CD4-positive, alpha-beta T cell treated with Interferon gamma for 1 hour (primary cell): Measurements from ENCODE around the gene FBXO40.
A peak's percentile ranks its signal among the peaks of the same experiment; 100 is the strongest.
"Not testable (repeated sequence)": the region's sequence is repeated elsewhere in the genome, so short reads cannot be mapped to it uniquely, and the experiment has no call there.

Experiments
- DNase-seq: peaks from one replicate; pipeline ENCODE4 v3.0.0-alpha.2; 2020

FBXO40 gene, protein sequence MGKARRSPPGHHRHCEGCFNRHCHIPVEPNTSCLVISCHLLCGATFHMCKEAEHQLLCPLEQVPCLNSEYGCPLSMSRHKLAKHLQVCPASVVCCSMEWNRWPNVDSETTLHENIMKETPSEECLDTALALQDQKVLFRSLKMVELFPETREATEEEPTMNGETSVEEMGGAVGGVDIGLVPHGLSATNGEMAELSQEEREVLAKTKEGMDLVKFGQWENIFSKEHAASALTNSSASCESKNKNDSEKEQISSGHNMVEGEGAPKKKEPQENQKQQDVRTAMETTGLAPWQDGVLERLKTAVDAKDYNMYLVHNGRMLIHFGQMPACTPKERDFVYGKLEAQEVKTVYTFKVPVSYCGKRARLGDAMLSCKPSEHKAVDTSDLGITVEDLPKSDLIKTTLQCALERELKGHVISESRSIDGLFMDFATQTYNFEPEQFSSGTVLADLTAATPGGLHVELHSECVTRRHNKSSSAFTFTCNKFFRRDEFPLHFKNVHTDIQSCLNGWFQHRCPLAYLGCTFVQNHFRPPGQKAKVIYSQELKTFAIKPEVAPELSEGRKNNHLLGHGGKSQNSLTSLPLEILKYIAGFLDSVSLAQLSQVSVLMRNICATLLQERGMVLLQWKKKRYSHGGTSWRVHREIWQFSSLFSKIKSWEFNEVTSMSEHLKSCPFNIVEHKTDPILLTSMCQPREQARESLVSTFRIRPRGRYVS

DNA sequence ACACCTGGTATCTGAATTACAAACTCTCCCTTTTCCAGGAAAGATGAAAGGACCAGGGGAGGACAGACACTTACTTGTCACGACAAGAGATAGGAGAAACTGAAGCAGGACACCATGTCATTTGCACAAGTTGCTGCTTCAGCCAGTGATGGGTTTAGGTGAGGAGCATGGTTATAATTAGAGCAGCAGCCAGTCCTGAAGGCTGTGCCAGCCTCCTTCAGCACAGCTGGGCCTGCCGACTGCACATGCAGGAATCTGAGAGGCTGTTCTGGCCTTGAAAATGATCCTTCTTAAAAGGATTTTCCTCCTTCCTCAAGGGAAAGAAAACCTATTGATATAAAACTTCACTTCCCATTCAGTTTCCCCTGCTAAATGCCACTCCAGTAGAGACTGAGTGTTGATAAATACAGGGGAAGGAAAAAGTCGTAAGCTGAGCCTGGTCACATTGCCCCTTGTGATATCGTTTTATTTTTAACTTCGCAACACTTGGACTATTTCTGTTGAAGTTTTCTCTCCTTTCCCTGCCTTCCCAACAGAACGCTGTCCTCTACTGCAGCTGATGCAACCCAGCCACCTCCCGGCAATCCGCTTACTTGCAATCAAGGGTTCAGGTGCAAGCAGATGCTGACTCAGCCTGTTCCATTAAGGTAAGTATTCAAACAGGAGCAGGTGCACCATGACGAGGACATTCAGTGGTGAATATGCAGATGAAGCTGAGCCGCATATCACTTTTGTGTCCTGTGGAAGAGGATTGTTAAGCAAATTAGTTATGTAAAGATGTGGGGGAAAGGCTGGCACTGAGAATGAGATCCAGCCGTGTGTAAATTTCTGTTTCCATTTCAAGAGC is at the start of gene FBXO40:
TSS of gene FBXO40 (plus strand) at position 524 of the 847 bp plus-strand sequence. CDS start 27,197 bp downstream, outside the sequence.
- DNase-seq = no peak

DNA sequence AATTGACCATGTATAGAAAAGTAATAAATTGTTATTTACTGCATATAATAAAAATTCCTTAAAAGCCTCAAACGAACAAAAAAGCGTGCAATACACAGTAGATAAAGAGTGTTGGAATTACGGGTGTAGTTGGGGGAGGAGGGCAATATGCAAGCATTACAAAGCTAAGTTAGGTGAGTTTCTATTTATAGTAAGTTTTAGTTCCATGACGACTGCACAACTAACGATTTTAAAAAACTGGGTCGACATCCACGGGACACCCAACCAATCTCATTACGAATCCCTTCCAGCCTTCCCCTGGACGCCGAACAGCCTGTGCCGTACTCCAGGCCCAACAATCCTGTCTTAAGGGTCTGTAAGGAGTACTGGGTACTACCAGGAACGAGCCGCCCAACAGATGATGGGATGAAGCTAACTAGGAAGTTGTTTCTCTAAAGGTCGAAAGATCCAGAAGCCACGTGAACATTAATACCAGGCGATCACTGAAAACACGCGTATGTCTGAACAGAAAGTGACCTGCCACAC is 48.1 kb upstream of the FBXO40 start:
- DNase-seq = no peak

DNA sequence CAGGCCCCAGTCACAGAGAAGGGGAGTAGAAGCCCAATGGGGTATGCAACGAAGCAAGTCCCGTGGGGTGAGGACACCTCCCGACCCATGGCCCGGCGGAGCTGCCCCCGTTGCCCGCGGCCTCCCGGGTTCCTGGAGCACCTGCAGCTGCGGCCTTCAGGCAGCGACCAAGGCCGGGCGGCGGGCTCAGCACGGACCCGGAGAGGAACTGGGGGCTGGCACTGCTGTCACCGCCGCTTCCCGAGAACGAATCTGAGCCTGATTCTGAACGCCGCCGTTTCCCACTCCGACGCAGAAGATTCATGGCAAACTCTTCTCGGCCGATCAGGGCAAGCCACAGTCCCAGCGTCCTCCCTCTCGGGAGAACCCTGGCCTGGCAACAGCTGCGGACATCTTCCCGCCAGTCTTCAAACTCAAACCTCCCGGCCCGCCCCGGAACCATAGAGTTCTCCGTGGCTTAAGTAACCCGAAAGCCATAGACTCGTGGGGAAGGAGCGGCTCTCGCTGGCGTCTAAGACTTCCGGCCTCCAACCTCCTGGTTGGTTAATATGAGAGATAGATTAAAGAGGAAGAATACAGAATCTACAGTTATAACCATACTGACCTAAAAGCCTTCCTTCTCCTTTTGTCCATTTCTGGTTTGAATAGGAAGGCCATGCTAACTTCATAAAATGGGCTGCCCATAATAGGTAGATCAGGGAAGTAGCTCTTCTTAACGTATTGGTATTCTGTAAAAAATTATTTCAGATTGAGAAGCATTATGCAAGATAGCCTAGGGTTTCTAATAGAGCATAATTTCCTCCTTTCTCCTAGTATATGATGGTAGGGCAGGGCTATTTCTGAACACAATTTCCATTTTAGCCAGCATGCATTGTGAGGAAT is 47.4 kb upstream of the FBXO40 start, which contains the start of gene POLQ:
TSS of gene POLQ (minus strand) at position 415 of the 882 bp plus-strand sequence. CDS start at position 304, 111 bp downstream.
- DNase-seq = peak; percentile 90

DNA sequence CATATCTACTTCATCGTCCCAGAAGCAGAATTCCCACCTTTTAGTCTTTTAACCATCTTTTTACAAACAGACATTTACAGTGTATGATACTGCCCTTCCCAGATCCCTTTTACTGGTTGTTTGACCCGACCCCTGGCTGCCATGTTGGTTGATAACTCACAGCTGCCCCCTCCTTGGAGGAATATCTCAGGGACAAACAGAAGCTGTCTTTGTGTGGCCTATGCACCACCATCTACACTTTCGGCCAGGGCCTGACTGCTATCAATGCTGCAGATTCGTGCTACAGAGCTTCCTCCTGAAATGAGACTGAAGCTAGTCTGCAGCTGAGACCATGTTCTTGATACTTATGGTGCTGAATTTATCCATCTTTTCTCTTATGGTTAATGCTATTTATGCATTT is 40.8 kb upstream of the FBXO40 start:
- DNase-seq = no peak

DNA sequence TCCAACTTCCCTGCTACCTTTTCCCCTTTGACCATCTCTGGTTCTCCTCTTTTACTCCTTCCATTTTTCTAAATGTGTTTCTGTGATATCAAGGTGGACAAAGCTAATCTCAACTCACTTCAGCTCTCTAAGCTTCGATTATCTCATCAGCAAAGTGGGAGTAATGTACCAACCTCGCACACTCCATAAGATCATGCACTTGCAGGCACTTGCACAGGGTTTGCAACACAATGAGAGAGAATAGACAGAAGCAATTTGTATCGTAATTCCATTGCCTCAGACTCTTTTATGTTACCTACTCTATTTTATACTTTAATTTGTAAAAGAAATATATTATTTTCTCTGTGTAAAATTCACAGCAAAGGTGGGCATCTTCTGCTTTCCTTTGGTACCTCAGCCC is 40.4 kb upstream of the FBXO40 start:
- DNase-seq = no peak

DNA sequence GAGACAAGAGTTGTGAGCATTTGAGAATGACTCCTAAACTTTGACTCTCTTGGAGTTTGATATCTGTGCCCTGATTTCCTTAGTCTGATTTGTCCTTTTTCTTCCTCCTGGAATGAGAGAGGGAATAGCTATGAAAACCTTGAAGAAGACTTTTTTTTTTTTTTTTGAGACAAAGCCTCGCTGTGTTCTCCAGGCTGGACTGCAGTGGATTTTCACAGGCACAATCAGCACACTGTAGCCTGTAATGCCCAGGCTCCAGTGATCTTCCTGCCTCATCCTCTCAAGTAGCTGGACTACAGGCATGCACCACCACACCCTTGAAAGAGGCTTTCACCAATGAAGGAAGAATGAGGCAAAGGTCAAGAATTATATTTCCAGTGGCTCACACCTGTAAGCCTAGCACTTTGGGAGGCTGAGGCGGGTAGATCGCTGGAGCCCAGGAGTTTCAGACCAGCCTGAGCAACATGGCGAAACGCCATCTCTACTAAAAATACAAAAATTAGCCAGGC is 35.7 kb upstream of the FBXO40 start:
- DNase-seq = no peak

DNA sequence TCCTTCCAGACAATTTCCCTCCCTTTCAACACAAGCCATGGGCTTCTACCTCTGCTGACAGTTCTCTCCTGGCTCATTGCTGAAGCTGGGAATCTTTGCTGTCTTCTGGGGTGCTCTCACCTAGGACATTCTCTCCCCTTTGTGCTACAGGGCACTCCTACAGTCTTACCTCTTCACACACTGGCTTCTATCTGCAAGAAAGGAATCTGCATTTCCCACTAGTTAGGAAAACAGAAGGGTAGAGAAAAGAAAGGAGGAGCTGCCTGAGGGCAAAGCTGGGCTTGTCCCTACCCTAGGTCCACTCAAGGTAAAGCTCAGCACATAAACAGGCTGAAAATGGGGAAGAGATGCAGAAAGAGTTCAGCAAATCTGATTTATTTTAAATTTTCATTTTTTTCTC is 31.0 kb upstream of the FBXO40 start:
- no peak for DNase-seq

DNA sequence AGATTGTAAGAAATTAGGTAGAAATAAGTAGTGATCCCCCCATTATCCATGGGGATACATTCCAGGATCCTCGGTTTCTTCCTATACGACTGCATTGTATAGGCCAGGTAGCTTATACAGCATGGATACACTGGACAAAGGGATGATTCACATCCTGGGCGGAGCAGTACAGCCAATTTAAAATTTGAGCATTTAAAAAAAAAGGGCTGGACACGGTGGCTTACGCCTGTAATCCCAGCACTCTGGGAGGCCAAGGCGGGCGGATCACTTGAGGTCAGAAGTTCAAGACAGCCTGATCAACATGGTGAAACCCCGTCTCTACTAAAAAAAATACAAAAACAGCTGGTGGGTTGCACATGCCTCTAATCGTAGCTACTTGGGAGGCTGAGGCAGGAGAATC is 26.4 kb upstream of the FBXO40 start:
- no peak for DNase-seq

DNA sequence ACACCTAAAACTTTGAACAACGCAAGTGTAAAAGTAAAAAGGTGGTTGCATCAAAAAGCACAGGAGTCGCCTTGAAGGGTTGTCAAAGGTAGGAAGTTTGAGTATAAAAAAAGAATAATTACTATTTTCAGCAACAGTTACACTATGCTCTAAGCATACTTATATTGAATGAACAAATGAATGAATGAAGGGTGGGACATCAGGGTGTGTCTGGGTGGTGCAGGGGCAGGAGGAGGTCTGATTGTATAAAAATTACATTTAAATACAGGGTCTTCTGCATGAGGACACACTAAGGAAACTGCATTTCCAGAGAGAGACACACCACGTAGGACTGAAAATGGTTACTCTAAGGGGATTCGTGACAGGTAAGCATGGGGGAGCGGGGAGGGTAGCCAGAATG is 25.5 kb upstream of the FBXO40 start, which contains the start of gene ARGFX:
TSS of gene ARGFX (plus strand) at position 301 of the 400 bp plus-strand sequence. CDS start 2,765 bp downstream, outside the sequence.
- no peak for DNase-seq

DNA sequence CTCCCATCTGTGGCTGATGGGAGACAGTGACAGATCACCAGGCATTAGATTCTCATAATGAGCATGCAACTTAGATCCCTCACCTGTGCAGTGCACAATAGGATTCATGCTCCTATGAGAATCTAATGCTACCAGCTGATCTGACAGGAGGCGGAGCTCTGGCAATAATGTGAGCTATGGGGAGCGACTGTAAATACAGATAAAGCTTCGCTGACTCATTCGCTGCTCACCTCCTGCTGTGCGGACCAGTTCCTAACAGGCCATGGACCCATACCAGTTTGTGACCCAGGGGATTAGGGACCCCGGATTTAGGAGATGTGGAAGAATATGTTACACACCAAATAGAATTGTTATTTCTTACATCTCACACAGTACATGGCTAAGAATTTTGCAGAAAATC is 18.7 kb upstream of the FBXO40 start:
- DNase-seq = no peak

DNA sequence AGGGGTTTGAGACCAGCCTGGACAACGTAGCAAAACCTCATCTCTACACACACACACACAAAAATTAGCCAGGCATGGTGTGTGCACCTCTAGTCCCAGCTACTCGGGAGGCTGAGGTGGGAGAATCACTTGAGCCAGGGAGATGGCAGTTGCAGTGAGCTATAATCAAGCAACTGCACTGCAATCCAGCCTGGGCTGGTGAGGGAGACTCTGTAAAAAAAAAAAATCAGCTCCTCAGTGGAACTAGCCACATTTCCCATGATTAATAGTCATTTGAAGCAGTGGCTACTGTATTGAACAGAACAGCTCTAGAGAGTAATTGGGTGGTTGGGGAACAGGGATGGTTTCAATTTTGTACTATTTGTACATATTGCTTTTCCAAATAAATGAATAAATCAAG is 11.5 kb upstream of the FBXO40 start:
- no peak for DNase-seq

DNA sequence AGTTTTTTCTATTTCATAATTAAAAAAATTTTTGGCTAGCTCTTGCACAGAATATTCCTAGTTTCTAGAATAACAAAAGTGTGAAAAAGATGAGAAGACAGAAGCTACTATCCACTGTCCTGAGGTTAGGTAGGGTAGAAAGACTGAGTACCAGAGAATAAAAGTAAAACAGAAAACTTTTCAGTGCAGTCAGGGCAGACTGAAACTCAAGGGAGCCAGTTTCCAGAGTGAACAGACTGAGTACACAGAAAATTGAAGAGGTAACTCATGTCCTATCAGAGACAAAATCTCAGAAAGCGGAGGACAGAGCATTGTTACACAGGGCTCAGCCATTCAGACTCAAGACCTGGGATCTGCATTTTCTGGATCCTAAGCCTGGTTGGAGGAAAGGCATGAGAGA is 8.8 kb upstream of the FBXO40 start:
- no peak for DNase-seq

DNA sequence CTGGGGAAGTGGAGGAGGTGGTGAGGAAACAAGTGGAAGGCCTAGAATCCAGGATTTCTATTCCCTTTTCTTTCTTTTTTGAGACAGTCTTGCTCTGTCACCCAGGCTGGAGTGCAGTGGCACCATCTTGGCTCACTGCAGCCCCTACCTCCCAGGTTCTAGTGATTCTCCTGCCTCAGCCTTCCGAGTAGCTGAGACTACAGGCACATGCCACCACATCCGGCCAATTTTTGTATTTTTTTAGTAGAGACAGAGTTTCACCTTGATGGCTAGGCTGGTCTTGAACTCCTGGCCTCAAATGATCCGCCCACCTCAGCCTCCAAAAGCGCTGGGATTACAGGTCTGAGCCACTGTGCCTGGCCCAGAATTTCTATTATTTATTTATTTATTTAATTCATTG is 627 bp downstream of the FBXO40 start:
- DNase-seq = not testable (repeated sequence)

DNA sequence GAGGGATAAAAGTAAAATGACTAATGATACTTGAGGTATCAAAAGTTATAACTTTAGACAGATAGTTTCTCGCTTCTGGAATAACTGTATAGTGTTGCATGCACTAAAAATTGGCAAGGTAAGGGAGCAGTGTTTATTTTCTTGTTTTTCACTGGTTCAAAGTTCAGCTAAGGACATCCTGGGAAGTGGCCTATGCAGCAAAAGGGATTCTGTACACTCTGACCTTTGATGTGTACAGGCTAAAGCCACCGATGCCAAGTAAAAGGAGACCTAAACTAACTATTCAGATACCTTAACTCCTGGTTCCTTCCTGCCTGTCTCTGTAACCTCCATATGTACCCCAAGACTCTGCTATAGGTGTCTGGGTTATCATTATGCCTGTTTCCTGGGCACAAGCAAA is 1.7 kb downstream of the FBXO40 start:
- DNase-seq = no peak

DNA sequence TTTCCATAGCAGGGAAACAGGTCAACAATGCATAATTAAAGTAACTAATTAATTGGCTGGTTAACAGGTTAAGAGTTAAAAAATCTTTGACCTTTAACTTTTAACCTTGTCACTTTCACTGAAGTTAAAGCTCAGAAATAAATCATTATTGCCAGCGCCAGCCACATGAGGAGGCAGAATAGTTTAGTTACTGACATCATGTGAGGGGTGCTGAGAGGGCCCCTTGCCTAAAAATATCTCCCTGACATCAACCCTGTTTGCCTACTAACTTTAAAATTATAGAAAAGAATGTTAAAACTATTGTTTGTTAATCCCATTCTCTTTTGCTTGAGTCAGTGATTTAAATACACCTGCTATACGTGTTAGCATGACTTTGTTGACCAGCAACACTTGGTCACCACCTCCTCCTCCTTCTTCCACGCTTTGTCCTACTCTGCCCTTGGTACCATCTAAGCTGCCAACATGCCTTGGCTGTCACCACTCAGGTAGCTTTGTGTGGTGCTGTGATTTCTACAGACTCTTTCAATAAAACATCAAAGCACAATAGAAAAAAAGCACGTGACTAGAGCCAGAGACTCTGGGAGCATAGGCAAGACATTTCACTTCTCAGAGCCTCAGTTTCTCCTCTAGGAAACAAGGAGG is 2.7 kb downstream of the FBXO40 start:
- DNase-seq = no peak

DNA sequence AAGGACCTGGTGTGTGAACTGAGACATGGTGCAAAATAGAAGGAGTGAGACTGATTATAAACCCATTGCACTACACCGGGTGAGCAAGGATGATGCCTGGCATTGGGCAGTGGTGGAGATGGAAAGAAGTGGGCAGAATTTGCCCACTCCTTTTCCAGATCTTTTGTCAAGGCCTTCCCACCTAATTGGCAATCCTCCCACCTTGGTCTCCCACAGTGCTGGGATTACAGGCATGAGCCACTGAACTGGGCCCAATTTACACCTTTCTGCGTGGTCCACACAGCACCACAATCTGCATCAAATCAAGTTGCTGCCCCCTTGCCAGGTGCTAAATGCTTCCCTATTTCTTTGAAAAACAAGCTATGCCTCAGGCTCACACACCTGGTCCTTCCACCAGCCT is 5.4 kb downstream of the FBXO40 start:
- no peak for DNase-seq

DNA sequence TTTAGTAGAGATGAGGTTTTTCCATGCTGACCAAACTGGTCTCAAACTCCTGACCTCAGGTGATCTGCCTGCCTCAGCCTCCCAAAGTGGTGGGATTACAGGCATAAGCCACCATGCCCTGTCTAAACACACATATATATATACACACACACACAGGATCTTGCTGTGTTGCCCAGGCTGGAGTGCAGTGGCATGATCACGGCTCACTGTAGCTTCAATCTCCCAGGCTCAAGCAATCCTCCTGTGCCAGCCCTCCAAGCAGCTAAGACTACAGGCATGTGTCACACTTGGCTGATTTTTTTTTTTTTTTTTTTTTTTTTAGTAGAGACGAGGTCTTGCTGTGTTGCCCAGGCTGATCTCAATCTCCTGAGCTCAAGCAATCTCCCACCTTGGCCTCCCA is 6.7 kb downstream of the FBXO40 start:
- DNase-seq = not testable (repeated sequence)

DNA sequence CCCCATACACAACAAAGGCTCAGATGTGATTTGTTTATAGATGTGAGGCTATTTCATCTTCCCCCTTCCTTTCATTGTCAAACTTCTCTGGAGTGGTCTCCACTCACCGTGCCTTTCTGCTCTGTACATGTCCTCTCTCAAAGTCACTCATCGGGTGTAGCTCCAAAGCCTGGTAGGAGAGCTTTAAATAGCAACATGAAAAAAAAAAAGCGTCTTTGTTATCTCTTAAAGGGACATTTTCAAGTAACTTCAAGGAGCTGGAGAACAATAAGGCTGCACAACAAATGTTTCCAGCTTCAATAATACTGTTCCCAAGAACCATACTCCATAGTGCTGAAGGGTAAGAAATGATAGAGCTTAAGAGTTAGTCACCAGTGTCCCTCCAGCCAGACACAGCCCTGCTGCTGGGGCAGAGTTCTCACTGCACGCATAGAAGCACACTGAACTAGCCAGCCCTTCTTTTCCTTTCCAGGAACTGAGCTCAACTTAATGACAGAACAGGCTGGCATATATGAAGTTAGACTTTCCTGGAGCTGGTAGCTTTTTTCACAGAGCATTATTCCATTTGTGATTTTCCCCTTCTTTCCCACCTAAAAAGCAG is 8.1 kb downstream of the FBXO40 start:
- no peak for DNase-seq

DNA sequence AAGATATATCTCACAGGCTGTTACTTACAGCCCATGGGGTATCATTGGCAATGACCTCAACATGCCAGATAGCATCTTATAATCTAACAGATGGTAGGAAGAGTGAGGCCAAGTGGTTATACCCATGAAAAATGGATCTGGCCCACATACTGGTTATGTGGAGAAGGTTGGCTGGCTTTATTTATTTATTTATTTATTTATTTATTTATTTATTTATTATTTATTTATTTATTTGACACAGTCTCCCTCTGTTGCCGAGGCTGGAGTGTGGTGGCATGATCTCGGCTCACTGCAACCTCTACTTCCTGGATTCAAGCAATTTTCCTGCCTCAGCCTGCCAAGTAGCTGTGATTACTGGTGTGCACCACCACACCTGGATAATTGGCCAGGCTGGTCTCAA is 11.6 kb downstream of the FBXO40 start:
- no peak for DNase-seq

DNA sequence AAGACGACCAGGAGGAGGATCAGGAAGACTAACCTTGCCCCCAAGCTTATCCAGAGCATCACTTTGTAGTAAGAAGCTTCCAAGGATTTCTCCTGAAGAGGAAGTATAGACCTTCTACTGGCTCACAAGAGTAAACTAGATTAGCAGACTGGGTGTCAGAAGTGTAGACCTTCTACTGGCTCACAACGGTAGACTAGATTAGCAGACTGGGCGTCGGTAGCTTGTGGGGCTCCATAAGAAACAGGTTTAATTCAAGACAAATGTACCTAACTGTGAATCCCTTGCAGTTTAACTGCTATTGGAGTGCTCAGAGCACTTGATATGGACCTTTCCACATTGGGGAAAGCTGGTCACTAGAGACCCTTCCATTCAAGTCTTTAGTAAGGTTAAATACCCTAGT is 12.9 kb downstream of the FBXO40 start:
- DNase-seq = no peak

DNA sequence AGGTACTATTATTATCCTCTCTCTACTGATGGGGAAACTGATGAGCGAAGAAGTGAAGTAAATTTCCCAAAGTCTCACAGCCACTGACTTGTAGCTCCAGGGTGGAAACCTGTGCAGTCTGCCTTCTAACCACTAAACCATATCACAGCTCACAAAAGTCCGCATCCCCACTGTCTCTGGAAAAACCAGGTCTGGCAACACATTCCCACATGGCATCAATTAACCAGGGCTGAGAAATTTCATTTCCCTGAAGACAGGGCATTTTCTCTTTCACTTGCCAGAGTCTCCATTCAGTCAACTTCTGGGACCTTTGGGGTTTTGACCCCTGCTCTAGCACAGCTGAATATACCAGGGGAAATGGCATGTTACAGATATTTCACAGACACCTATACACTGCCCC is 26.5 kb downstream of the FBXO40 start:
- no peak for DNase-seq
